ENCODE results near the gene PTTG1. TPM values are rescaled to one million over a fixed set of nuclear protein-coding genes. Genes with fewer than 3 reads are reported as not detected.

The PTTG1 gene
- polyA plus RNA-seq, 1 donor (not counting 4 experiments of a cell fraction or from before 2014, with no cell fraction given): 112 TPM

DNA sequence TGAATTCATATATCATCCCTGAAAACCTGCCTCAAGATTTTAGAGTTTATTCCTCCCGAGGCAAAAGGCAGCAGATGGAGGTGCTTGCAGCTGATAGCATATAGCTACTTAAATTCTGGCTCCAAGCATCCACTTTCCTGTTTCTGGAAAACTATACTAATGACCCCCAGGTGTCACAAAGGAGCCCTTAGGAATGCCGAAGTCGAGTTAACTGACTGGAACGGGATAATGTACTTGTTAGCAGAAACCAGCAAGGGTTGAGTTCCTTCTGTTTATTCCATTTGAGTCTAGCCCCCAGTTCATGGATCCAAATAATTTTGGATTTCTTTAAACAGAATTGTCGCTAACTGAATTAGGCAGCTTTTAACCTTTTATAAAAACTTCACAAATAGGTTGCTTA, 44.5 kb downstream of the PTTG1 start:
- FAIRE-seq (no peak), DNase-seq (ENCODE audit: low read depth, low spot score) (no peak)
- Histone ChIP-seq H3K36me3 (ENCODE audit: control insufficient read depth in 2 of 2, extremely low read depth in 1 of 2, insufficient read depth in 2 of 2, low read length in 2 of 2) (no peaks in the 10 kb centered on the region), H4K20me1 (ENCODE audit: control insufficient read depth, extremely low read depth, insufficient read depth, low read length) (no peaks in the 10 kb centered on the region), H3K4me3 (ENCODE audit: control insufficient read depth in 2 of 3, extremely low read depth in 1 of 3, insufficient read depth in 2 of 3, low read depth in 1 of 3, low read length in 3 of 3) (no peak overlapping the region), H3K27ac (ENCODE audit: control insufficient read depth, insufficient read depth, low read length) (no peak overlapping the region), H3K9me3 (ENCODE audit: control insufficient read depth, low read depth, low read length) (no peaks in the 10 kb centered on the region), H3K4me1 (ENCODE audit: control insufficient read depth, extremely low read depth, insufficient read depth, low read length) (no peaks in the 10 kb centered on the region), H3K9ac (ENCODE audit: control insufficient read depth, extremely low read depth, insufficient read depth, low read length) (no peak overlapping the region), H3K9me1 (ENCODE audit: control insufficient read depth, extremely low read depth, insufficient read depth, low read length) (no peaks in the 10 kb centered on the region), H3K4me2 (ENCODE audit: control insufficient read depth, extremely low read depth, insufficient read depth, low read depth, low read length) (no peak overlapping the region), H2AFZ (ENCODE audit: control insufficient read depth, low read length) (no peak overlapping the region), H3K27me3 (ENCODE audit: control insufficient read depth, extremely low read depth, insufficient read depth, low read length) (no peaks in the 10 kb centered on the region), H3K79me2 (ENCODE audit: control insufficient read depth, insufficient read depth, low read length) (no peaks in the 10 kb centered on the region)
- no peak for TF ChIP-seq EZH2 (IDR thresholded peaks at IDR 0.05; ENCODE audit: low read length)
- TF ChIP-seq, protein P1, sequence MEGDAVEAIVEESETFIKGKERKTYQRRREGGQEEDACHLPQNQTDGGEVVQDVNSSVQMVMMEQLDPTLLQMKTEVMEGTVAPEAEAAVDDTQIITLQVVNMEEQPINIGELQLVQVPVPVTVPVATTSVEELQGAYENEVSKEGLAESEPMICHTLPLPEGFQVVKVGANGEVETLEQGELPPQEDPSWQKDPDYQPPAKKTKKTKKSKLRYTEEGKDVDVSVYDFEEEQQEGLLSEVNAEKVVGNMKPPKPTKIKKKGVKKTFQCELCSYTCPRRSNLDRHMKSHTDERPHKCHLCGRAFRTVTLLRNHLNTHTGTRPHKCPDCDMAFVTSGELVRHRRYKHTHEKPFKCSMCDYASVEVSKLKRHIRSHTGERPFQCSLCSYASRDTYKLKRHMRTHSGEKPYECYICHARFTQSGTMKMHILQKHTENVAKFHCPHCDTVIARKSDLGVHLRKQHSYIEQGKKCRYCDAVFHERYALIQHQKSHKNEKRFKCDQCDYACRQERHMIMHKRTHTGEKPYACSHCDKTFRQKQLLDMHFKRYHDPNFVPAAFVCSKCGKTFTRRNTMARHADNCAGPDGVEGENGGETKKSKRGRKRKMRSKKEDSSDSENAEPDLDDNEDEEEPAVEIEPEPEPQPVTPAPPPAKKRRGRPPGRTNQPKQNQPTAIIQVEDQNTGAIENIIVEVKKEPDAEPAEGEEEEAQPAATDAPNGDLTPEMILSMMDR (optimal IDR thresholded peaks at IDR 0.05 in 1 of 3, IDR thresholded peaks at IDR 0.05 in 1 of 3, conservative IDR thresholded peaks at IDR 0.05 in 1 of 3; ENCODE audit: extremely low read depth in 1 of 3, insufficient read depth in 2 of 3, low read length in 3 of 3): no peak
- dilution Hi-C loops (cut with MboI; ENCODE audit: extremely low pct_ligation_motif_present, low sequenced_read_pairs): no loop called here

DNA sequence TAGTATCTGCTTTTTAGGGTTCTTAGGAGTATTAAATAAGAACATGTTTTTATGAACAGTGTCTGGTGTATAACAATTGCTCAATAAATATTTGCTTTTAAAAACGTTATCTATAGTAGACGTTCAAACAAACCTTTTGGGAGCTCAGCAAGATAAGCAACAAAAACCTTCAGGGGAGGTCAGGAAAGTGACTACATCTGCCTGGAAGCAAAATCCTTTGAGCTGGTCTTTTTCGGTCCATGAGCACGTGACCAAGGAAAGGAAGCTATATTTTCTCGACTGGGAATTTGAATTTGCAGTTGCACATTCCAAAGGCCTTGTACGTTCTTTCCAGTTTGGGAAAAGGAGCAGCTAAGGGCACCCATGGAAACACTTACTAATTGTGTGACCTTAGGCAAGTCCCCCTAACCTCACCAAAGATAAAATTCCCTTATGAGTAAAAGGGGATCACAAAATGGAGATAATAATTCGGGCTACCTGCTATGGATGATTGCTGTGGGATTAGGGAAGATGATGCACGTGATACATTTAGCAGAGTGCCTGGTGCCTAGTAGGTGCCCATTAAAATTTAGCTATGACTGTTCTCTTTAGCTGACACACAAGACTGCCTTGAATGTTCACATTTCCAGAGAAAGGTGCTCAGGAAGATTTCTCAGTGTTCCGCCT, 45.4 kb downstream of the PTTG1 start:
- H3K9me1 ChIP-seq (ENCODE audit: control insufficient read depth, extremely low read depth, insufficient read depth, low read length): no peaks in the 10 kb centered on the region
- no peaks in the 10 kb centered on the region for H3K79me2 ChIP-seq (ENCODE audit: control insufficient read depth, insufficient read depth, low read length)
- no peak overlapping the region for H3K4me2 ChIP-seq (ENCODE audit: control insufficient read depth, extremely low read depth, insufficient read depth, low read depth, low read length)
- H3K36me3 ChIP-seq (ENCODE audit: control insufficient read depth in 2 of 2, extremely low read depth in 1 of 2, insufficient read depth in 2 of 2, low read length in 2 of 2): no peaks in the 10 kb centered on the region
- H3K9me3 ChIP-seq (ENCODE audit: control insufficient read depth, low read depth, low read length): no peaks in the 10 kb centered on the region
- H3K27me3 ChIP-seq (ENCODE audit: control insufficient read depth, extremely low read depth, insufficient read depth, low read length): no peaks in the 10 kb centered on the region
- dilution Hi-C loops (cut with MboI; ENCODE audit: extremely low pct_ligation_motif_present, low sequenced_read_pairs): no loop called here
- TF ChIP-seq, protein P1 (optimal IDR thresholded peaks at IDR 0.05 in 1 of 3, IDR thresholded peaks at IDR 0.05 in 1 of 3, conservative IDR thresholded peaks at IDR 0.05 in 1 of 3; ENCODE audit: extremely low read depth in 1 of 3, insufficient read depth in 2 of 3, low read length in 3 of 3): no peak
- no peak for TF ChIP-seq EZH2 (IDR thresholded peaks at IDR 0.05; ENCODE audit: low read length)
- H2AFZ ChIP-seq (ENCODE audit: control insufficient read depth, low read length): no peak overlapping the region
- FAIRE-seq (no peak), DNase-seq (ENCODE audit: low read depth, low spot score) (no peak)
- no peaks in the 10 kb centered on the region for H4K20me1 ChIP-seq (ENCODE audit: control insufficient read depth, extremely low read depth, insufficient read depth, low read length)
- H3K4me1 ChIP-seq (ENCODE audit: control insufficient read depth, extremely low read depth, insufficient read depth, low read length): no peaks in the 10 kb centered on the region
- no peak overlapping the region for H3K27ac ChIP-seq (ENCODE audit: control insufficient read depth, insufficient read depth, low read length)
- H3K9ac ChIP-seq (ENCODE audit: control insufficient read depth, extremely low read depth, insufficient read depth, low read length): no peak overlapping the region
- no peak overlapping the region for H3K4me3 ChIP-seq (ENCODE audit: control insufficient read depth in 2 of 3, extremely low read depth in 1 of 3, insufficient read depth in 2 of 3, low read depth in 1 of 3, low read length in 3 of 3)
